ENCODE results near the gene SPINT2.
A peak's percentile ranks its signal among the peaks of the same experiment; 100 is the strongest.
"Not testable (repeated sequence)": the region's sequence is repeated elsewhere in the genome, so short reads cannot be mapped to it uniquely, and the experiment has no call there.

Gene SPINT2

GRCh38 chr19:38224014-38224862 is 40.1 kb upstream of the SPINT2 start, which contains the start of gene DPF1:
Gene DPF1 (minus strand): TSS chr19:38224222. CDS start chr19:38224142, 80 bp downstream.
- peaks cover 0 to 18% (median 0%) of the 10 kb centered on the region in 3 experiments for H3K27me3 ChIP-seq (ENCODE audit: control insufficient read depth in 3 of 3, insufficient read depth in 3 of 3, low read depth in 1 of 3, low read length in 3 of 3)
- H3K18ac ChIP-seq (ENCODE audit: low read length), result peak within 1 kb of the TSS; percentile 91
- H3K4me3 ChIP-seq (ENCODE audit: low read length in 2 of 2), result peak within 1 kb of the TSS; percentile 48 to 89
- DNase-seq (ENCODE audit: low spot score), result peak; percentile 77
- H3K79me1 ChIP-seq (ENCODE audit: low read depth, low read length), result peaks cover 13% of the 10 kb centered on the region
- H2BK15ac ChIP-seq (ENCODE audit: low read length), result no peak within 1 kb of the TSS
- no CpG with 5 or more reads among the region's 61 CpGs for WGBS, 2 donors (ENCODE audit: extremely low coverage in 2 of 2, insufficient read length in 2 of 2, insufficient replicate concordance in 1 of 2)
- H2AFZ ChIP-seq (ENCODE audit: low read length), result peak within 1 kb of the TSS; percentile 84
- H2BK120ac ChIP-seq (ENCODE audit: low read depth, low read length), result peak within 1 kb of the TSS; percentile 54
- peak within 1 kb of the TSS; percentile 49 for H2BK12ac ChIP-seq (ENCODE audit: low read length)
- no peak within 1 kb of the TSS for H4K91ac ChIP-seq (ENCODE audit: low read depth, low read length, poor library complexity)
- H3K23ac ChIP-seq (ENCODE audit: low read depth, low read length, poor library complexity), result no peak within 1 kb of the TSS
- H3K27ac ChIP-seq (replicated peaks; ENCODE audit: low read length), result peak within 1 kb of the TSS; percentile 35
- H3K9me3 ChIP-seq (replicated peaks in 1 of 2; ENCODE audit: control insufficient read depth in 2 of 2, insufficient read depth in 1 of 2, low read depth in 1 of 2, low read length in 2 of 2), result peaks cover 0 to 1% of the 10 kb centered on the region in 2 donors
- peaks cover 3 to 24% of the 10 kb centered on the region in 2 donors for H3K36me3 ChIP-seq (replicated peaks in 1 of 2; ENCODE audit: control insufficient read depth in 2 of 2, insufficient read depth in 2 of 2, low read length in 2 of 2)
- no peak within 1 kb of the TSS for H2BK5ac ChIP-seq (ENCODE audit: low read length)
- peak within 1 kb of the TSS; percentile 91 for H3K4me2 ChIP-seq (ENCODE audit: insufficient read depth, low read length, poor library complexity, severe bottlenecking)
- H3K4ac ChIP-seq (ENCODE audit: low read length), result no peak within 1 kb of the TSS
- peaks cover 15 to 17% of the 10 kb centered on the region in 2 donors for H3K4me1 ChIP-seq (ENCODE audit: control insufficient read depth in 2 of 2, insufficient read depth in 1 of 2, low read depth in 1 of 2, low read length in 2 of 2)
- no peak within 1 kb of the TSS for H3K14ac ChIP-seq (ENCODE audit: low read length)
- peak within 1 kb of the TSS; percentile 96 for H2AK5ac ChIP-seq (ENCODE audit: low read depth, low read length)
- H4K8ac ChIP-seq (ENCODE audit: low read depth, low read length), result no peak within 1 kb of the TSS
- peak within 1 kb of the TSS; percentile 91 for H3K9ac ChIP-seq (ENCODE audit: low read depth, low read length, poor library complexity)

- H3K4me3 ChIP-seq (ENCODE audit: low read length in 2 of 2); DNase-seq (ENCODE audit: low spot score): not testable (repeated sequence)
These were observed 39.5 kb upstream of the SPINT2 start for GRCh38 chr19:38224863-38225218.

GRCh38 chr19:38227287-38228004 is 36.9 kb upstream of the SPINT2 start:
- Histone ChIP-seq H3K14ac (ENCODE audit: low read length) (no peak overlapping the region), H3K18ac (ENCODE audit: low read length) (peak overlapping the region; percentile 92), H4K8ac (ENCODE audit: low read depth, low read length) (no peak overlapping the region), H3K23ac (ENCODE audit: low read depth, low read length, poor library complexity) (peak overlapping the region; percentile 48), H3K4me1 (ENCODE audit: control insufficient read depth in 2 of 2, insufficient read depth in 1 of 2, low read depth in 1 of 2, low read length in 2 of 2) (peaks cover 15 to 19% of the 10 kb centered on the region in 2 donors), H3K27ac (replicated peaks; ENCODE audit: low read length) (no peak overlapping the region), H3K27me3 (ENCODE audit: control insufficient read depth in 3 of 3, insufficient read depth in 3 of 3, low read depth in 1 of 3, low read length in 3 of 3) (peaks cover 0 to 18% (median 0%) of the 10 kb centered on the region in 3 experiments), H4K91ac (ENCODE audit: low read depth, low read length, poor library complexity) (no peak overlapping the region), H2AFZ (ENCODE audit: low read length) (peak overlapping the region; percentile 63), H2BK5ac (ENCODE audit: low read length) (peak overlapping the region; percentile 83), H3K4me2 (ENCODE audit: insufficient read depth, low read length, poor library complexity, severe bottlenecking) (no peak overlapping the region), H2BK12ac (ENCODE audit: low read length) (no peak overlapping the region), H2BK15ac (ENCODE audit: low read length) (no peak overlapping the region), H3K79me1 (ENCODE audit: low read depth, low read length) (peaks cover 12% of the 10 kb centered on the region), H3K36me3 (replicated peaks in 1 of 2; ENCODE audit: control insufficient read depth in 2 of 2, insufficient read depth in 2 of 2, low read length in 2 of 2) (peaks cover 0 to 2% of the 10 kb centered on the region in 2 donors), H3K9me3 (replicated peaks in 1 of 2; ENCODE audit: control insufficient read depth in 2 of 2, insufficient read depth in 1 of 2, low read depth in 1 of 2, low read length in 2 of 2) (peaks cover 0 to 1% of the 10 kb centered on the region in 2 donors), H3K4ac (ENCODE audit: low read length) (no peak overlapping the region), H2BK120ac (ENCODE audit: low read depth, low read length) (no peak overlapping the region), H2AK5ac (ENCODE audit: low read depth, low read length) (peak overlapping the region; percentile 96), H3K9ac (ENCODE audit: low read depth, low read length, poor library complexity) (peak overlapping the region; percentile 78), H3K4me3 (ENCODE audit: low read length in 2 of 2) (peak overlapping the region in 1 of 2 donors; percentile 82)
- no peak for DNase-seq (ENCODE audit: low spot score)
- no CpG with 5 or more reads among the region's 11 CpGs for WGBS, 2 donors (ENCODE audit: extremely low coverage in 2 of 2, insufficient read length in 2 of 2, insufficient replicate concordance in 1 of 2)

More at GRCh38 chr19:38224863-38225218, 39.5 kb upstream of the SPINT2 start:
- not testable (repeated sequence) for H3K4me2 ChIP-seq (ENCODE audit: insufficient read depth, low read length, poor library complexity, severe bottlenecking); H3K23ac ChIP-seq (ENCODE audit: low read depth, low read length, poor library complexity); H3K9ac ChIP-seq (ENCODE audit: low read depth, low read length, poor library complexity); H2BK120ac ChIP-seq (ENCODE audit: low read depth, low read length); H4K91ac ChIP-seq (ENCODE audit: low read depth, low read length, poor library complexity); H2BK12ac ChIP-seq (ENCODE audit: low read length); H2AFZ ChIP-seq (ENCODE audit: low read length); H3K14ac ChIP-seq (ENCODE audit: low read length); H2AK5ac ChIP-seq (ENCODE audit: low read depth, low read length); H4K8ac ChIP-seq (ENCODE audit: low read depth, low read length); H3K9me3 ChIP-seq (replicated peaks in 1 of 2; ENCODE audit: control insufficient read depth in 2 of 2, insufficient read depth in 1 of 2, low read depth in 1 of 2, low read length in 2 of 2); H3K4ac ChIP-seq (ENCODE audit: low read length); H2BK5ac ChIP-seq (ENCODE audit: low read length); H3K18ac ChIP-seq (ENCODE audit: low read length); H2BK15ac ChIP-seq (ENCODE audit: low read length); H3K27ac ChIP-seq (replicated peaks; ENCODE audit: low read length)
- Histone ChIP-seq H3K27me3 (ENCODE audit: control insufficient read depth in 3 of 3, insufficient read depth in 3 of 3, low read depth in 1 of 3, low read length in 3 of 3) (peaks cover 0 to 18% (median 0%) of the 10 kb centered on the region in 3 experiments), H3K4me1 (ENCODE audit: control insufficient read depth in 2 of 2, insufficient read depth in 1 of 2, low read depth in 1 of 2, low read length in 2 of 2) (peaks cover 15 to 18% of the 10 kb centered on the region in 2 donors), H3K36me3 (replicated peaks in 1 of 2; ENCODE audit: control insufficient read depth in 2 of 2, insufficient read depth in 2 of 2, low read length in 2 of 2) (peaks cover 3 to 19% of the 10 kb centered on the region in 2 donors), H3K79me1 (ENCODE audit: low read depth, low read length) (peaks cover 13% of the 10 kb centered on the region)
- WGBS, 2 donors (ENCODE audit: extremely low coverage in 2 of 2, insufficient read length in 2 of 2, insufficient replicate concordance in 1 of 2), result no CpG with 5 or more reads among the region's 6 CpGs

Measured in neuronal stem cell (in vitro differentiated cells).